AG04449 (cell line): Measurements from ENCODE around the gene CACNA2D1.

Experiments
- CTCF ChIA-PET: fragments of 350-600 bp; formaldehyde crosslinking; extraction: SDS; loops from one replicate; lab custom pipeline; 2021; ENCODE audit warnings: antibody characterized with exemption; lab: Yijun Ruan, JAX
- POLR2A ChIA-PET: fragments of 400-600, 350-600 bp; formaldehyde crosslinking; extraction: SDS; loops from one replicate; lab custom pipeline; 2020; ENCODE audit warnings: antibody characterized with exemption, inconsistent platforms; lab: Yijun Ruan, JAX
- DNase-seq: peaks from one replicate; pipeline ENCODE4 v3.0.0-alpha.2; 2010; ENCODE audit warnings: low read depth, low spot score
- H3K4me3 ChIP-seq: 2 replicates; pipeline ENCODE4 v1.5.1; 2011; ENCODE audit warnings: low read depth, mild to moderate bottlenecking, control low read depth, low read length
- CTCF ChIP-seq: IDR thresholded peaks from one replicate; pipeline ENCODE4 v1.5.1; 2011; ENCODE audit warnings: mild to moderate bottlenecking, moderate library complexity, low read length, control low read depth, inconsistent platforms; ENCODE audit not compliant: insufficient read depth; ENCODE audit errors: missing control alignments

Gene CACNA2D1

GRCh38 chr7:82358923-82359322 is 84.7 kb downstream of the CACNA2D1 start:
- ChIA-PET CTCF (interaction anchor here (1.0 to 1.4 kb wide), 2 partner anchors 28 to 314 kb away, joined by 3 read pairs; no protein-coding TSS in a partner anchor), POLR2A (no interaction called here)
- no peak overlapping the region for H3K4me3 ChIP-seq
- no peak for DNase-seq
- no peak for TF ChIP-seq CTCF

GRCh38 chr7:82358009-82358578 is 85.5 kb downstream of the CACNA2D1 start:
- CTCF ChIA-PET: interaction anchor here (1.4 kb wide), 1 partner anchor 313 kb away, joined by 3 read pairs; no protein-coding TSS in a partner anchor
- H3K4me3 ChIP-seq: no peak overlapping the region
- TF ChIP-seq CTCF: no peak
- no peak for DNase-seq
- POLR2A ChIA-PET: no interaction called here

GRCh38 chr7:82348251-82348650 is 95.3 kb downstream of the CACNA2D1 start:
- DNase-seq: no peak
- POLR2A ChIA-PET: no interaction called here
- no peak overlapping the region for H3K4me3 ChIP-seq
- TF ChIP-seq CTCF: no peak
- CTCF ChIA-PET: interaction anchor here (0.5 kb wide), 1 partner anchor 27 kb away, joined by 3 read pairs; no protein-coding TSS in a partner anchor

- TF ChIP-seq CTCF: no peak
- no peak overlapping the region for H3K4me3 ChIP-seq
- ChIA-PET CTCF (no interaction called here), POLR2A (no interaction called here)
- DNase-seq: no peak
These were observed 95.8 kb downstream of the CACNA2D1 start for GRCh38 chr7:82347808-82348207.

GRCh38 chr7:82345886-82346285 is 97.7 kb downstream of the CACNA2D1 start:
- DNase-seq: no peak
- CTCF ChIA-PET: no interaction called here
- POLR2A ChIA-PET: no interaction called here

GRCh38 chr7:82343716-82344115 is 99.9 kb downstream of the CACNA2D1 start:
- no peak for TF ChIP-seq CTCF
- CTCF ChIA-PET: no interaction called here

More at GRCh38 chr7:82345886-82346285, 97.7 kb downstream of the CACNA2D1 start:
- TF ChIP-seq CTCF: no peak
- no peak overlapping the region for H3K4me3 ChIP-seq

More at GRCh38 chr7:82343716-82344115, 99.9 kb downstream of the CACNA2D1 start:
- no peak for DNase-seq
- H3K4me3 ChIP-seq: no peak overlapping the region
- POLR2A ChIA-PET: no interaction called here
